ENCODE data around the gene DNAJC24. TPM values are rescaled to one million over a fixed set of nuclear protein-coding genes. Genes with fewer than 3 reads are reported as not detected.

The DNAJC24 gene
- total RNA-seq, 6 donors from 2014 or later, result 3.2 to 32.5 (median 15.9) TPM

DNA sequence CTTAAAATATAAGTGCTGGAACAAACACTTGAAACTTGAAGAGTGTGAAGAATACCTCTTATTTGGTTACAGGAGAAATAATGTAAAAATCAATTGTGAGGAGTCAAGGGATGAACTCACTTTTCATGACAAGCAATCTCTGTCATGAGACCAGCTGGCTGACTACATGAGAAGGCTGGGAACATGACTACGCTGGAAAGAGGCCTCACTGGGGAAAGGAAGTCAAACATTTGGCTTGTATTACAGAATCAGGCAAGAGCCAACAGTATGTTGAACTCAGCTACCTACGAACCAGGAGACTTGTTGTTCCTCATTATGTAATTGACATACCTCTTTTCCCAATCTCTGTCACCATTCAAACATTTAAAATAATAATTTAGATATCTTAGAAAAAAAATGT, 14.5 kb upstream of the DNAJC24 start:
- DNase-seq (no peak), ATAC-seq (ENCODE audit: low FRiP score in 2 of 2) (no peak)
- Histone ChIP-seq H3K4me3 (no peak overlapping the region), H3K4me1 (no peaks in the 10 kb centered on the region), H3K36me3 (no peaks in the 10 kb centered on the region), H3K27ac (no peak overlapping the region), H3K9me3 (no peaks in the 10 kb centered on the region), H3K27me3 (no peaks in the 10 kb centered on the region)
- TF ChIP-seq POLR2AphosphoS5 (IDR thresholded peaks at IDR 0.05) (no peak), POLR2A (IDR thresholded peaks at IDR 0.05) (no peak), EP300 (IDR thresholded peaks at IDR 0.05) (no peak)
- TF ChIP-seq, protein P1, sequence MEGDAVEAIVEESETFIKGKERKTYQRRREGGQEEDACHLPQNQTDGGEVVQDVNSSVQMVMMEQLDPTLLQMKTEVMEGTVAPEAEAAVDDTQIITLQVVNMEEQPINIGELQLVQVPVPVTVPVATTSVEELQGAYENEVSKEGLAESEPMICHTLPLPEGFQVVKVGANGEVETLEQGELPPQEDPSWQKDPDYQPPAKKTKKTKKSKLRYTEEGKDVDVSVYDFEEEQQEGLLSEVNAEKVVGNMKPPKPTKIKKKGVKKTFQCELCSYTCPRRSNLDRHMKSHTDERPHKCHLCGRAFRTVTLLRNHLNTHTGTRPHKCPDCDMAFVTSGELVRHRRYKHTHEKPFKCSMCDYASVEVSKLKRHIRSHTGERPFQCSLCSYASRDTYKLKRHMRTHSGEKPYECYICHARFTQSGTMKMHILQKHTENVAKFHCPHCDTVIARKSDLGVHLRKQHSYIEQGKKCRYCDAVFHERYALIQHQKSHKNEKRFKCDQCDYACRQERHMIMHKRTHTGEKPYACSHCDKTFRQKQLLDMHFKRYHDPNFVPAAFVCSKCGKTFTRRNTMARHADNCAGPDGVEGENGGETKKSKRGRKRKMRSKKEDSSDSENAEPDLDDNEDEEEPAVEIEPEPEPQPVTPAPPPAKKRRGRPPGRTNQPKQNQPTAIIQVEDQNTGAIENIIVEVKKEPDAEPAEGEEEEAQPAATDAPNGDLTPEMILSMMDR (IDR thresholded peaks at IDR 0.05), result no peak
- 42 to 45% methylated on average over 2 of the region's 2 CpGs for WGBS, 2 donors

DNA sequence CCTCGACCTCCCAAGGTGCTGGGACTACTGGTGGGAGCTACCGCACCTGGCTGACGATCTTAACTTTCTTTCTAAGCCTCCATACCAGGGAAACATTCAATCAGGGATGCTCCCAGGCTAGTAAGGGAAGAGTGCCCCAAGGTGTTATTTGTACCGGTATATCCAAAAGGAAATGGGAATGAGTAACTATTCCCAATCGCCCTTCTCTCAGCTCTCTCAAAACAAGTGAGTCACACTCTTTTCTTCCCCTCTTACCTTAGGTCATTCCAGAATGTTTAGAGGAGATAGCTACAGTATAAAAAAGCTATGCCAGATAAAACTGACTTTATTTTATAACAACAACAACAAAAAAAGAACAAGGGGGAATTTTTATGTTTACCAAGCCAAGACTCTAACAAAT, 13.8 kb upstream of the DNAJC24 start:
- no peak for DNase-seq
- WGBS, 2 donors, result 85 to 87% methylated on average over 5 of the region's 5 CpGs
- H3K4me3 ChIP-seq, result no peak overlapping the region
- ATAC-seq (ENCODE audit: low FRiP score in 2 of 2), result no peak
- no peaks in the 10 kb centered on the region for H3K36me3 ChIP-seq
- no peaks in the 10 kb centered on the region for H3K9me3 ChIP-seq
- no peaks in the 10 kb centered on the region for H3K27me3 ChIP-seq
- no peaks in the 10 kb centered on the region for H3K4me1 ChIP-seq
- TF ChIP-seq, protein P1 (IDR thresholded peaks at IDR 0.05), result no peak
- no peak for TF ChIP-seq EP300 (IDR thresholded peaks at IDR 0.05)
- TF ChIP-seq POLR2AphosphoS5 (IDR thresholded peaks at IDR 0.05), result no peak
- no peak for TF ChIP-seq POLR2A (IDR thresholded peaks at IDR 0.05)
- H3K27ac ChIP-seq, result no peak overlapping the region

DNA sequence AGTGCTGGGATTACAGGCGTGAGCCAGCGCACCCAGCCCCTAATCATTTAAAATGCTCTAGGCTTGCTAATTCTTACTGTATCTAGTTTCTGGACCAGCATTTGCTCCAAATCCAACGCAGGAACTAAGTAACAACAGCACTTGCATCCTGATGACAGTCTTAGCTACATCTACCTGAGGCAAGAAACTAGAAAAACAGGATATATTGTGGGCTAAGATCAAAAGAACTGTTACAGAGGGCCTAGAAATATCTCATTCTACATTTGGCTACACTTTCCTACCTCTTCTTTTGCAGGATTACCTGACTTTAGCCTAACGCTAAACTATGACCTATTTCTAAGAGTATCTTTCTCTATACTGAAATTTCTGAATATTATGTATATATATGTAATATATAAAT, 7.9 kb upstream of the DNAJC24 start:
- no peaks in the 10 kb centered on the region for H3K36me3 ChIP-seq
- WGBS, 2 donors, result 77 to 87% methylated on average over 4 of the region's 4 CpGs

DNA sequence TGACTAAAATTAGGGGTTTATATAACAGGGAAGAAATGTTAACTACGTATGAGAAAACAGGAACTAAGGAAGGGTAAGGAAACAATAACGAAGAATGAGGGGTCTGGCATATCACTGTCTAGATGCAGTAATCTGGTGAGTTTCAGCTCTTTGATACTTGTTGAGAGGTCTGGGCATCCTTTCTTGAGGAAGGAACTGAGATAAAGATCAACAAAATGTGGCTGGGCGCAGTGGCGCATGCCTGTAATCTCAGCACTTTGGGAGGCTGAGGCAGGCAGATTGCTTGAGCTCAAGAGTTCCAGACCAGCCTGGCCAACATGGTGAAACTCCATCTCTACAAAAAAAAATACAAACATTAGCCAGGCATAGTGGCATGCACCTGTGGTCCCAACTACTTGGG, 2.9 kb upstream of the DNAJC24 start:
- Histone ChIP-seq H3K9me3 (no peaks in the 10 kb centered on the region), H3K36me3 (no peaks in the 10 kb centered on the region), H3K27ac (no peak overlapping the region), H3K4me1 (peaks cover 8 to 19% (median 19%) of the 10 kb centered on the region in 4 donors), H3K4me3 (no peak overlapping the region), H3K27me3 (no peaks in the 10 kb centered on the region)
- WGBS, 2 donors, result 46 to 54% methylated on average over 4 of the region's 4 CpGs
- DNase-seq (no peak), ATAC-seq (ENCODE audit: low FRiP score in 2 of 2) (no peak)
- TF ChIP-seq POLR2AphosphoS5 (IDR thresholded peaks at IDR 0.05) (no peak), POLR2A (IDR thresholded peaks at IDR 0.05) (no peak), EP300 (IDR thresholded peaks at IDR 0.05) (no peak)
- TF ChIP-seq, protein P1 (IDR thresholded peaks at IDR 0.05), result no peak

More for the DNA sequence above, 7.9 kb upstream of the DNAJC24 start:
- TF ChIP-seq, protein P1 (IDR thresholded peaks at IDR 0.05), result no peak
- TF ChIP-seq EP300 (IDR thresholded peaks at IDR 0.05) (no peak), POLR2AphosphoS5 (IDR thresholded peaks at IDR 0.05) (no peak), POLR2A (IDR thresholded peaks at IDR 0.05) (no peak)
- no peaks in the 10 kb centered on the region for H3K9me3 ChIP-seq
- no peak overlapping the region for H3K4me3 ChIP-seq
- H3K27me3 ChIP-seq, result no peaks in the 10 kb centered on the region
- no peaks in the 10 kb centered on the region for H3K4me1 ChIP-seq
- DNase-seq (no peak), ATAC-seq (ENCODE audit: low FRiP score in 2 of 2) (no peak)
- no peak overlapping the region for H3K27ac ChIP-seq

DNA sequence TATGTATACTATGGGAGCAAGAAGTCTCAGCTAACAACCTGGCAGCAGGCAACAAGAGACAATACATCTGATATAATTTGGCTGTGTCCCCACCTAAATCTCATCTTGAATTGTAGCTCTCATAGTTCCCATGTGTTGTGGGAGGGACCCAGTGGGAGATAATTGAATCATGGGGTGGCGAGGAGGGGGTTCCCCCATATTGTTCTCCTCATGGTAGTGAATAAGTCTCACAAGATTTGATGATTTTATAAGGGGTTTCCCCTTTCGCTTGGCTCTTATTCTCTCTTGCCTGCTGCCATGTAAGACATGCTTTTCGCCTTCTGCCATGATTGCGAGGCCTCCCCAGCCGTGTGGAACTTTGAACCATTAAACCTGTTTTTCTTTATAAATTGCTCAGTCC, 6.2 kb downstream of the DNAJC24 start:
- 91 to 99% methylated on average over 4 to 5 of the region's 5 CpGs for WGBS, 2 donors
- Histone ChIP-seq H3K27ac (no peak overlapping the region), H3K36me3 (peaks cover 0 to 3% (median 0%) of the 10 kb centered on the region in 4 donors), H3K9me3 (no peaks in the 10 kb centered on the region), H3K27me3 (no peaks in the 10 kb centered on the region), H3K4me3 (no peak overlapping the region), H3K4me1 (peaks cover 0 to 6% (median 4%) of the 10 kb centered on the region in 4 donors)
- DNase-seq (no peak), ATAC-seq (ENCODE audit: low FRiP score in 2 of 2) (no peak)
- TF ChIP-seq, protein P1 (IDR thresholded peaks at IDR 0.05), result no peak
- TF ChIP-seq POLR2A (IDR thresholded peaks at IDR 0.05), result no peak
- TF ChIP-seq POLR2AphosphoS5 (IDR thresholded peaks at IDR 0.05), result no peak
- no peak for TF ChIP-seq EP300 (IDR thresholded peaks at IDR 0.05)

All from upper lobe of left lung (tissue), 6 donors.